ENCODE results near the gene SEMA3A. TPM values are rescaled to one million over a fixed set of nuclear protein-coding genes. Genes with fewer than 3 reads are reported as not detected.
A peak's percentile ranks its signal among the peaks of the same experiment; 100 is the strongest.

Gene SEMA3A
- total RNA-seq, 1 experiment from 2014 or later = 4.0 TPM

- no peak for DNase-seq (ENCODE audit: low read depth)
Observed at GRCh38 chr7:84013616-84014240, 180.9 kb downstream of the SEMA3A start.

GRCh38 chr7:84009782-84010181 is 184.8 kb downstream of the SEMA3A start:
- no peak for DNase-seq (ENCODE audit: low read depth)

- DNase-seq (ENCODE audit: low read depth) = no peak
Observed at GRCh38 chr7:84009051-84009450, 185.5 kb downstream of the SEMA3A start.

- DNase-seq (ENCODE audit: low read depth) = no peak
Observed at GRCh38 chr7:84003191-84003590, 191.4 kb downstream of the SEMA3A start.

GRCh38 chr7:84002348-84002747 is 192.2 kb downstream of the SEMA3A start:
- DNase-seq (ENCODE audit: low read depth) = no peak

- DNase-seq (ENCODE audit: low read depth) = no peak
Observed at GRCh38 chr7:83996879-83997278, 197.7 kb downstream of the SEMA3A start.

- no peak for DNase-seq (ENCODE audit: low read depth)
Observed at GRCh38 chr7:83987764-83988163, 206.8 kb downstream of the SEMA3A start.

GRCh38 chr7:83985821-83986220 is 208.8 kb downstream of the SEMA3A start:
- no peak for DNase-seq (ENCODE audit: low read depth)

- no peak for DNase-seq (ENCODE audit: low read depth)
Observed at GRCh38 chr7:83984591-83984990, 210.0 kb downstream of the SEMA3A start.

GRCh38 chr7:83984076-83984475 is 210.5 kb downstream of the SEMA3A start:
- DNase-seq (ENCODE audit: low read depth) = peak; percentile 0

GRCh38 chr7:83983606-83984005 is 211.0 kb downstream of the SEMA3A start:
- DNase-seq (ENCODE audit: low read depth) = no peak

GRCh38 chr7:83976302-83976701 is 218.3 kb downstream of the SEMA3A start:
- DNase-seq (ENCODE audit: low read depth) = peak; percentile 28

- DNase-seq (ENCODE audit: low read depth) = no peak
Observed at GRCh38 chr7:83970081-83970480, 224.5 kb downstream of the SEMA3A start.

- no peak for DNase-seq (ENCODE audit: low read depth)
Observed at GRCh38 chr7:83964318-83964717, 230.3 kb downstream of the SEMA3A start.

- no peak for DNase-seq (ENCODE audit: low read depth)
Observed at GRCh38 chr7:83957333-83957732, 237.3 kb downstream of the SEMA3A start.

GRCh38 chr7:83956104-83956503 is 238.5 kb downstream of the SEMA3A start:
- DNase-seq (ENCODE audit: low read depth) = no peak

- no peak for DNase-seq (ENCODE audit: low read depth)
Observed at GRCh38 chr7:83952236-83952635, 242.4 kb downstream of the SEMA3A start.

- DNase-seq (ENCODE audit: low read depth) = peak; percentile 6
Observed at GRCh38 chr7:83947260-83947659, 247.3 kb downstream of the SEMA3A start.

- DNase-seq (ENCODE audit: low read depth) = no peak
Observed at GRCh38 chr7:83946801-83947200, 247.8 kb downstream of the SEMA3A start.

GRCh38 chr7:83941300-83941699 is 253.3 kb downstream of the SEMA3A start:
- peak; percentile 17 for DNase-seq (ENCODE audit: low read depth)

- no peak for DNase-seq (ENCODE audit: low read depth)
Observed at GRCh38 chr7:83937930-83938329, 256.7 kb downstream of the SEMA3A start.

- DNase-seq (ENCODE audit: low read depth) = peak; percentile 48
Observed at GRCh38 chr7:83936056-83936708, 258.4 kb downstream of the SEMA3A start.

- no peak for DNase-seq (ENCODE audit: low read depth)
Observed at GRCh38 chr7:83934118-83934734, 260.4 kb downstream of the SEMA3A start.

All from RPMI7951 (cell line).